SKM-1 treated with dmso at 0.1 percent for 144 hours (cell line): ENCODE data around the gene BDH1.
"Not testable (repeated sequence)": the region's sequence is repeated elsewhere in the genome, so short reads cannot be mapped to it uniquely, and the experiment has no call there.

Source experiments
- DNase-seq: peaks from one replicate; lab custom pipeline; 2025; ENCODE audit not compliant: unreplicated experiment; lab: John Stamatoyannopoulos, UW

BDH1 gene

DNA sequence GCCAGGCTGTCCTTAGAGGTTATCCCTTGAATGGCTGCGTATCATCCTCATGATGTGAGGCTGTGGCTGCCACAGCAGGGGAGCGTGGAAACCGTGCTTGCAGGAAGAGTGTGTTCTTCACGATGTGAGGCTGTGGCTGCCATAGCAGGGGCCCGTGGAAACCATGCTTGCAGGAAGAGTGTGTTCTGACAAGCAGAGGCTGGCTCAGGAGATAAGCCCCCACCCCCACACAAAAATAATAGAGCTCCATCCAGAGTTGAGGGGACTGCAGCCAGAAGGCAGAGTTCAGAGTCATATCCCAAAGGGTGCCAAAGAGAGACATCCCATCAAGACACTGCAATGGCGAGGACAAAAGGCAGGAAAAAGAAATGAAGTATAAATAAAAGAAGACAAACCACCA is 22.6 kb upstream of the BDH1 start:
- DNase-seq = no peak

DNA sequence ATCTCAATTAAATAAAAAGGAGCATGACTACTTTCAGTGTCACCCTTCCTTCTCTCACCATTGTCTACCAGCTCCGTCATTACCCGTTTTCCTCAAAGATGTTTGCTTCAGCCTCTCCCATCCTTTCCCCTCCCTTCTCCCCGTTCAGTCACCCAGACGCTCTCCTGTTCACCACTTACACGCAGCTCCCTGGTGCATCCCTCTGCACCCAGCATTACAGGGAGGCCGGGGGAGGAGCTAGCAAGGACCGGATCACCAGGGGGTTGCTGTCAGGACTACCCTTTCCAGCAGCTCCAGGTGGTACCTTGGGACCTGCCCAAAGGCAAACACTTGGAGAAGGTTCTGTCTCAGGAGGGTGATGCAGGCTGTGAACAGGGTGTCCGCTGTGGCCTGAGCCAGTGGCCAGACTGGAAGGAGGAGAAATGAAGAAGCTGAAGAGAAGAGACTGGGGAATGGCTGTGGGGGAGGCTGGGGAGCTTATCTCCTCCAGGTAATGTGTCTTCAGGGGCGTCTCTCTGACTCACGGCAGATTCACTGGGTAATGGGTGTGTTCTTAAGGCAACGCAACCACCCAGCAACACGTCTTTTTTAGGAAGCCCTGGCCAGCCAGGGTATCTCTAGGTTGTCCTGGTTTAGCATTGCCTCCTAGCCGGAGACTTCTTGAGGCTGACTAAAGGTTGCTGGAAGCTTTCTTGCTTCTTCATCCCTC is 21.8 kb upstream of the BDH1 start:
- no peak for DNase-seq

DNA sequence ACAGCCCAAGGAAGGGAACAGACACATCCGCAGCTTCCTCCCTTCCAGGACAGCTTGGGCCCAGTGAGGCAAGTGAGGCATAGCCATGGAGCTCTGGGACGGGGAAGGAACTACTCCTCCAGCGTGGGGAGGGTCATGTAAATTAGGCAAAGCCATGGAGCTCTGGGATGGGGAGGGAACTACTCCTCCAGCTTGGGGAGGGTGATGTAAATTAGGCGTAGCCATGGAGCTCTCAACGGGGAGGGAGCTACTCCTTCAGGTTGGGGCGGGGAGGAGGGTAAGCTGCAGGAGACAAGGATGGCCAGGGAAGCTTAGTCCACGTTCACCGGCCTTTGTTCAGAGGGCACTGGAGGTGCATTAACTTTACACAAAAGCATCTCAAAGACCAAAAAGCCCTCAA is 21.1 kb upstream of the BDH1 start:
- DNase-seq = no peak

DNA sequence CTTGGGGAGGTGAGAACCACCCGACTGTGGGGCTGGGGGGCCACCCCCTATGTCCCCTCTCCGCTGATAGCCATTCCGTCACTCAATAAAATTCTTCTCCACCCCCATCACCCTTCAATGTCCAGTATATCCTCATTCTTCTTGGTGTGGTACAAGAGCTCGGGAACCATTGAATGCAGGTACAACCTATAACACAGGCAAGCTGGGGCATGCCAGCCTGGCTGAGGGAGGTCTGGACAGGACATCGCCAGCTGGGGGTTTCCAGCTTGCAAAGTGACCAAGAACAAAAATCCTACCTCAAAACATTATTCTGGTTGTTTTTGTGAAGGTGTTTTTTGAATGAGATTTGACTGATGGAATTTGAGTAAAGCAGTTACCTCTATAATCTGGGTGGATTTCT is 19.6 kb upstream of the BDH1 start:
- DNase-seq = no peak

- not testable (repeated sequence) for DNase-seq
Measured at GRCh38 chr3:197574396-197574991, 18.7 kb upstream of the BDH1 start.

GRCh38 chr3:197573048-197573767 is 17.4 kb upstream of the BDH1 start:
- no peak for DNase-seq

DNA sequence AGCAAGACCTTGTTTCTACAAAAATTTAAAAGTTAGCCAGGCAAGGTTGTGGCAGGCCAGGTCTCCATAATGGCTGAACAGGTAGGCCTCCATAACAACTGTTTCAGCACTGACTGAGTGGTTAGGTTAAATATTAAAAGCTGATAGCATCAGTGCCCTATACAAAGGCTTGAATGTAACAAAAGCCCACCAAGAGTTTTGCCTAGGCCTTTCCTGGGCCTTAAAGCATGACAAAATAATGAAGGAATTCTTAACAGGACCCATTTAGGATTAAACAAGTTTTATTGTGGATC is 16.1 kb upstream of the BDH1 start:
- not testable (repeated sequence) for DNase-seq

- DNase-seq = not testable (repeated sequence)
Measured at GRCh38 chr3:197571074-197571879, 15.5 kb upstream of the BDH1 start.

GRCh38 chr3:197569433-197569832 is 13.7 kb upstream of the BDH1 start:
- not testable (repeated sequence) for DNase-seq

GRCh38 chr3:197567904-197568681 is 12.3 kb upstream of the BDH1 start:
- no peak for DNase-seq

DNA sequence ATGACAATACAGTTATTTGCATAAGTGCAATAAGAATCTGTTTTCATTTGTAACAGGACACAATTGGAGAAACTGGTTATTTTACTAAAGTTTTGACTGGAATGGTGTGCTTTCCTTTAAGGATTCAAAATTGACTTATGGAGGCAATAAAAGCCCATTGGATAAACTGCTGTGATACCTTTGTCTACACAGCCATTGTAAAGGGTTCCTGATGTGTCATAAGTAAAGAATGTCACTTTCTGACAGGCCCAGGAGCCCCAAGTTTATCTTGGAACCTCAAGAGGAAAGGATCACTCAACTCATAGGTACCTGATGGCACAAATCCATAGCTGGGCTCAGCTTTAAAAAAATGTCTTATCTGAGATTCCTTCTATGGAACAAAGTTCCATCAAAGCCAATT is 10.4 kb upstream of the BDH1 start:
- DNase-seq = not testable (repeated sequence)

- no peak for DNase-seq
Measured at GRCh38 chr3:197564097-197564843, 8.5 kb upstream of the BDH1 start.

GRCh38 chr3:197562398-197563251 is 6.9 kb upstream of the BDH1 start:
- DNase-seq = no peak

GRCh38 chr3:197561926-197562325 is 6.2 kb upstream of the BDH1 start:
- no peak for DNase-seq

DNA sequence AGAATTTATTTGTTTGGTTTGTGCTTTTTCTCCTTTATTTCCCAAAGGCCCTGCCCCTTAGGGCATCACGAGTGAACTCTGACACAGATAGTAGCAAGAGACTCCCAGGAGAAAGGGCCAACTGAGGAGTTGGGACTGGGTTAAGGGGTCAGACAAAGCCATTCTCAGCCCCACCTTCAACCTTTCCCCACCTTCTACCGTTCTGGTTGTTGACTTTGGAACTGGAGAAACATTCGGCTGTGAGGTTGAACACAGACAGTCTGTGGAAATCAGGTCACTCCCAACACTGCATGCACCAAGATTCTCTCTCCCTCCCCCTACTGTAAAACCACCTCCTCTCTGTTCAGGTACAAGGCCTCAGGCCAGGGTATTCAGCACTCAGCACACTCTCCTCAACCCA is 3.9 kb upstream of the BDH1 start:
- no peak for DNase-seq

- DNase-seq = peak; percentile 96
Measured at GRCh38 chr3:197554562-197555280, 1.0 kb downstream of the BDH1 start.

GRCh38 chr3:197554196-197554561 is 1.6 kb downstream of the BDH1 start:
- DNase-seq = no peak

DNA sequence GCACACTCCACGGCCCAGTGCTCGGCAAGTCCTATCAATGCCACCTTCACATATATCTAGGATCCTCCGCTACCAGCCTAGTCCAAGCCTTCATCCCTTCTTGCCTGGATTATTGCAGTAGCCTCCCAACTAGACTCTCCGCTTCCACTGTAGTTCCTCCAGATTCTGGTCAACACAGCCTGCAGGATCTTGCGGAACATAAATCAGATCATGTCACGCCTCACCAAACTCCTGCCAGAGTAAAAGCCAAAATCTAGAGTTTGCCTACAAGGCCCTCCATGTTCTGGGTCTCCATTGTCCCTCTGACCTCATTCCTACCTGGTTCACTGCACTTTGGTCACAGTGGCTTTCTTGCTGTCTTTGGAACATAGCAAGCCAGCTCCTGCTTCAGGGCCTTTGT is 3.6 kb downstream of the BDH1 start:
- DNase-seq = no peak

DNA sequence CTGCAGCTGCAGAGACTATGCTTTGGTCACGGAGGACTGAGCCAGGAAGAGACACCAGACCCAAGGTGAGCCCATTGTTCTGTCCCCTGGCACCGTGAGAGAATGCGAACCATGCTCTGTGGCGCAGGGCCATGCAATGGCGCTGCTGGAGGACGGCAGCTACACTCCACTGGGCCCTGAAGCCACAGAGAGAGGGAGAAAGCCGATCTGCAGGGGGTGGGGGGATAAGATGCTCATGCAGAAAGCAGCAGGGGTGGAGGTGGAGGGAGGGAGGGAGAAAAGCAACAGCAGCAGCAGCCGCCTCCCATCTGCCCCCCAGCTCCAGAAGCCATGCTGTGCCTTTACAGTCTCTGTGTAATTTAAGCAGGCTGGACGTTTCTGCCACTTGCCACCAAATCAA is 5.3 kb downstream of the BDH1 start:
- no peak for DNase-seq
